HCT116 (cell line): ENCODE data around the gene TRABD.

Experiments used
- CEBPB ChIP-seq: IDR thresholded peaks from 2 replicates; pipeline ENCODE4 v1.6.1; 2012; ENCODE audit warnings: low read depth
- CTCF ChIP-seq, 3 experiments: fragments of 200-600 bp in 1 of 3; sonication (generic) in 1 of 3; IDR thresholded peaks in 2 of 3; conservative IDR thresholded peaks in 1 of 3; 2 replicates each; pipeline ENCODE4 v1.5.1; 2012 to 2017; ENCODE audit warnings: low read depth in 2 of 3, low read length in 2 of 3, antibody characterized with exemption in 1 of 3, borderline replicate concordance in 1 of 3, control low read depth in 1 of 3, mild to moderate bottlenecking in 1 of 3, mixed read lengths in 1 of 3, mixed run types in 1 of 3, moderate library complexity in 1 of 3; ENCODE audit not compliant: insufficient read depth in 1 of 3
- EZH2 ChIP-seq: fragments of 200-600 bp; sonication (generic); IDR thresholded peaks from 2 replicates; pipeline ENCODE4 v1.6.1; 2017; ENCODE audit warnings: antibody characterized with exemption, mixed run types
- MAX ChIP-seq: IDR thresholded peaks from 2 replicates; pipeline ENCODE4 v1.6.1; 2012
- POLR2AphosphoS5 ChIP-seq: IDR thresholded peaks from 2 replicates; pipeline ENCODE4 v1.6.1; 2011; ENCODE audit warnings: mild to moderate bottlenecking, low read depth, low read length, moderate library complexity

GRCh38 chr22:50228366-50228765, 42.7 kb downstream of the TRABD start:
- TF ChIP-seq MAX (no peak), CTCF (IDR thresholded peaks at IDR 0.05 in 2 of 3, conservative IDR thresholded peaks at IDR 0.05 in 1 of 3; ENCODE audit: borderline replicate concordance in 1 of 3, insufficient read depth in 1 of 3, low read depth in 2 of 3, low read length in 2 of 3) (no peak), EZH2 (no peak), POLR2AphosphoS5 (no peak), CEBPB (no peak)
